ENCODE measurements around the gene ATP9B. TPM values are rescaled to one million over a fixed set of nuclear protein-coding genes. Genes with fewer than 3 reads are reported as not detected.
"Not testable (repeated sequence)": the region's sequence is repeated elsewhere in the genome, so short reads cannot be mapped to it uniquely, and the experiment has no call there.

ATP9B gene
- total RNA-seq, 1 donor from 2014 or later = 43.9 TPM

GRCh38 chr18:79071503-79072210, 2.5 kb downstream of the ATP9B start:
- no peak for DNase-seq
- no peak for TF ChIP-seq CTCF (IDR thresholded peaks at IDR 0.05)
- Histone ChIP-seq H3K36me3 (no peaks in the 10 kb centered on the region), H3K4me3 (no peak overlapping the region), H3K4me1 (peaks cover 17% of the 10 kb centered on the region), H3K9me3 (no peaks in the 10 kb centered on the region), H3K27me3 (no peaks in the 10 kb centered on the region), H3K27ac (no peak overlapping the region)
- ATAC-seq = no peak
- intact Hi-C loops (cut with DNase I) = no loop called here

- intact Hi-C loops (cut with DNase I); H3K9me3 ChIP-seq; DNase-seq: not testable (repeated sequence)
These were observed 3.5 kb downstream of the ATP9B start for GRCh38 chr18:79072655-79073054.

GRCh38 chr18:79077181-79077580, 8.0 kb downstream of the ATP9B start:
- Histone ChIP-seq H3K27ac (no peak overlapping the region), H3K9me3 (no peaks in the 10 kb centered on the region), H3K4me1 (no peaks in the 10 kb centered on the region), H3K27me3 (no peaks in the 10 kb centered on the region), H3K4me3 (no peak overlapping the region), H3K36me3 (no peaks in the 10 kb centered on the region)
- no peak for TF ChIP-seq CTCF (IDR thresholded peaks at IDR 0.05)
- intact Hi-C loops (cut with DNase I) = no loop called here
- no peak for DNase-seq
- no peak for ATAC-seq

More at GRCh38 chr18:79072655-79073054, 3.5 kb downstream of the ATP9B start:
- not testable (repeated sequence) for H3K27ac ChIP-seq, H3K27me3 ChIP-seq, ATAC-seq, H3K4me3 ChIP-seq, H3K36me3 ChIP-seq
- peaks cover 17% of the 10 kb centered on the region for H3K4me1 ChIP-seq

- H3K36me3 ChIP-seq; intact Hi-C loops (cut with DNase I); H3K4me3 ChIP-seq; H3K27ac ChIP-seq; DNase-seq; H3K4me1 ChIP-seq; H3K9me3 ChIP-seq; ATAC-seq; H3K27me3 ChIP-seq: not testable (repeated sequence)
These were observed 9.6 kb downstream of the ATP9B start for GRCh38 chr18:79078791-79079190.

GRCh38 chr18:79092874-79093273, 23.7 kb downstream of the ATP9B start:
- intact Hi-C loops (cut with DNase I) = no loop called here
- Histone ChIP-seq H3K9me3 (no peaks in the 10 kb centered on the region), H3K36me3 (no peaks in the 10 kb centered on the region), H3K27me3 (no peaks in the 10 kb centered on the region), H3K4me1 (peaks cover 6% of the 10 kb centered on the region), H3K4me3 (no peak overlapping the region), H3K27ac (no peak overlapping the region)
- TF ChIP-seq CTCF (IDR thresholded peaks at IDR 0.05) = no peak
- ATAC-seq (no peak), DNase-seq (no peak)

GRCh38 chr18:79093986-79094385, 24.8 kb downstream of the ATP9B start:
- no peak for TF ChIP-seq CTCF (IDR thresholded peaks at IDR 0.05)
- intact Hi-C loops (cut with DNase I) = no loop called here
- DNase-seq (no peak), ATAC-seq (no peak)
- H3K4me3 ChIP-seq = no peak overlapping the region
- H3K27ac ChIP-seq = no peak overlapping the region
- no peaks in the 10 kb centered on the region for H3K27me3 ChIP-seq
- no peaks in the 10 kb centered on the region for H3K9me3 ChIP-seq
- no peaks in the 10 kb centered on the region for H3K36me3 ChIP-seq
- peaks cover 6% of the 10 kb centered on the region for H3K4me1 ChIP-seq

GRCh38 chr18:79095216-79095615, 26.0 kb downstream of the ATP9B start:
- Histone ChIP-seq H3K4me1 (peaks cover 6% of the 10 kb centered on the region), H3K4me3 (no peak overlapping the region), H3K9me3 (no peaks in the 10 kb centered on the region), H3K36me3 (no peaks in the 10 kb centered on the region), H3K27ac (no peak overlapping the region), H3K27me3 (no peaks in the 10 kb centered on the region)
- DNase-seq = no peak
- intact Hi-C loops (cut with DNase I) = no loop called here
- ATAC-seq = no peak
- no peak for TF ChIP-seq CTCF (IDR thresholded peaks at IDR 0.05)

All from upper lobe of right lung (tissue), 1 donor.